ENCODE results near the gene DAP.

GRCh38 chr5:10772901-10773585 is 12.0 kb upstream of the DAP start:
- TF ChIP-seq CTCF (IDR thresholded peaks at IDR 0.05; ENCODE audit: low read depth, low read length, missing input control) (no peak), TAF1 (conservative IDR thresholded peaks at IDR 0.05) (no peak), YY1 (IDR thresholded peaks at IDR 0.05) (no peak), JUND (IDR thresholded peaks at IDR 0.05) (no peak), MAX (IDR thresholded peaks at IDR 0.05) (no peak)
